Measurements from ENCODE around the gene H2AZ1. TPM values are rescaled to one million over a fixed set of nuclear protein-coding genes. Genes with fewer than 3 reads are reported as not detected.

Gene H2AZ1
- total and polyA plus RNA-seq, 2 donors from 2014 or later: 98.5 to 154 TPM

GRCh38 chr4:99979872-99980271, 29.8 kb upstream of the H2AZ1 start:
- H3K4me1 ChIP-seq (ENCODE audit: control insufficient read depth in 2 of 3, insufficient read depth in 2 of 3, low read depth in 1 of 3, low read length in 3 of 3): no peaks in the 10 kb centered on the region
- FAIRE-seq (no peak), DNase-seq (no peak)
- no peaks in the 10 kb centered on the region for H3K36me3 ChIP-seq (ENCODE audit: control insufficient read depth in 2 of 3, insufficient read depth in 3 of 3, low read length in 3 of 3)
- TF ChIP-seq CTCF (IDR thresholded peaks at IDR 0.05; ENCODE audit: borderline replicate concordance, extremely low read depth, insufficient read depth): no peak
- intact Hi-C loops (cut with DNase I): no loop called here
- no peaks in the 10 kb centered on the region for H3K27me3 ChIP-seq (ENCODE audit: control insufficient read depth, insufficient read depth, low read length)
- H3K9me3 ChIP-seq (ENCODE audit: control insufficient read depth in 2 of 3, insufficient read depth in 1 of 3, low read length in 3 of 3): no peaks in the 10 kb centered on the region
- H3K9ac ChIP-seq (ENCODE audit: low read length in 3 of 3): no peak overlapping the region
- no peak overlapping the region for H3K27ac ChIP-seq (ENCODE audit: low read depth in 2 of 2, low read length in 2 of 2)
- H3K4me3 ChIP-seq (ENCODE audit: low read length in 3 of 3): no peak overlapping the region

- H3K27ac ChIP-seq (ENCODE audit: low read depth in 2 of 2, low read length in 2 of 2): no peak overlapping the region
- FAIRE-seq: no peak
- H3K4me3 ChIP-seq (ENCODE audit: low read length in 3 of 3): no peak overlapping the region
- no peaks in the 10 kb centered on the region for H3K9me3 ChIP-seq (ENCODE audit: control insufficient read depth in 2 of 3, insufficient read depth in 1 of 3, low read length in 3 of 3)
- DNase-seq: no peak
- H3K27me3 ChIP-seq (ENCODE audit: control insufficient read depth, insufficient read depth, low read length): no peaks in the 10 kb centered on the region
- H3K4me1 ChIP-seq (ENCODE audit: control insufficient read depth in 2 of 3, insufficient read depth in 2 of 3, low read depth in 1 of 3, low read length in 3 of 3): no peaks in the 10 kb centered on the region
- intact Hi-C loops (cut with DNase I): no loop called here
- H3K36me3 ChIP-seq (ENCODE audit: control insufficient read depth in 2 of 3, insufficient read depth in 3 of 3, low read length in 3 of 3): no peaks in the 10 kb centered on the region
- TF ChIP-seq CTCF (IDR thresholded peaks at IDR 0.05; ENCODE audit: borderline replicate concordance, extremely low read depth, insufficient read depth): no peak
- no peak overlapping the region for H3K9ac ChIP-seq (ENCODE audit: low read length in 3 of 3)
These were observed 21.5 kb upstream of the H2AZ1 start for GRCh38 chr4:99971453-99972111.

- H3K4me1 ChIP-seq (ENCODE audit: control insufficient read depth in 2 of 3, insufficient read depth in 2 of 3, low read depth in 1 of 3, low read length in 3 of 3): no peaks in the 10 kb centered on the region
- DNase-seq: no peak
- no peaks in the 10 kb centered on the region for H3K27me3 ChIP-seq (ENCODE audit: control insufficient read depth, insufficient read depth, low read length)
- FAIRE-seq: no peak
- H3K9me3 ChIP-seq (ENCODE audit: control insufficient read depth in 2 of 3, insufficient read depth in 1 of 3, low read length in 3 of 3): no peaks in the 10 kb centered on the region
- H3K9ac ChIP-seq (ENCODE audit: low read length in 3 of 3): no peak overlapping the region
- no peak overlapping the region for H3K27ac ChIP-seq (ENCODE audit: low read depth in 2 of 2, low read length in 2 of 2)
- H3K4me3 ChIP-seq (ENCODE audit: low read length in 3 of 3): no peak overlapping the region
- intact Hi-C loops (cut with DNase I): no loop called here
- no peaks in the 10 kb centered on the region for H3K36me3 ChIP-seq (ENCODE audit: control insufficient read depth in 2 of 3, insufficient read depth in 3 of 3, low read length in 3 of 3)
- no peak for TF ChIP-seq CTCF (IDR thresholded peaks at IDR 0.05; ENCODE audit: borderline replicate concordance, extremely low read depth, insufficient read depth)
These were observed 18.3 kb upstream of the H2AZ1 start for GRCh38 chr4:99968330-99968729.

GRCh38 chr4:99966692-99967091, 16.6 kb upstream of the H2AZ1 start:
- intact Hi-C loops (cut with DNase I): no loop called here
- no peak for TF ChIP-seq CTCF (IDR thresholded peaks at IDR 0.05; ENCODE audit: borderline replicate concordance, extremely low read depth, insufficient read depth)
- DNase-seq: no peak

More at GRCh38 chr4:99966692-99967091, 16.6 kb upstream of the H2AZ1 start:
- Histone ChIP-seq H3K9me3 (ENCODE audit: control insufficient read depth in 2 of 3, insufficient read depth in 1 of 3, low read length in 3 of 3) (no peaks in the 10 kb centered on the region), H3K27ac (ENCODE audit: low read depth in 2 of 2, low read length in 2 of 2) (no peak overlapping the region), H3K27me3 (ENCODE audit: control insufficient read depth, insufficient read depth, low read length) (no peaks in the 10 kb centered on the region), H3K9ac (ENCODE audit: low read length in 3 of 3) (no peak overlapping the region), H3K36me3 (ENCODE audit: control insufficient read depth in 2 of 3, insufficient read depth in 3 of 3, low read length in 3 of 3) (no peaks in the 10 kb centered on the region), H3K4me3 (ENCODE audit: low read length in 3 of 3) (no peak overlapping the region), H3K4me1 (ENCODE audit: control insufficient read depth in 2 of 3, insufficient read depth in 2 of 3, low read depth in 1 of 3, low read length in 3 of 3) (no peaks in the 10 kb centered on the region)
- no peak for FAIRE-seq
